GM23248 (cell line): ENCODE measurements around the gene CTNNA2. TPM values are rescaled to one million over a fixed set of nuclear protein-coding genes. Genes with fewer than 3 reads are reported as not detected.

Source experiments
- DNase-seq: peaks from one replicate; pipeline ENCODE4 v3.0.0-alpha.2; 2015
- H2AFZ ChIP-seq: fragments of 200-600 bp; sonication (generic); 2 replicates; pipeline ENCODE4 v1.6.1; 2016; ENCODE audit warnings: antibody characterized with exemption
- H3F3A ChIP-seq: fragments of 200-600 bp; sonication (generic); 2 replicates; pipeline ENCODE4 v1.6.1; 2016; ENCODE audit warnings: mild to moderate bottlenecking, antibody characterized with exemption, mixed run types; ENCODE audit not compliant: insufficient read depth
- H3K27ac ChIP-seq: fragments of 200-600 bp; sonication (generic); 2 replicates; pipeline ENCODE4 v1.5.1; 2016; ENCODE audit warnings: mild to moderate bottlenecking
- H3K27me3 ChIP-seq: fragments of 200-600 bp; sonication (generic); replicated peaks from 2 replicates; pipeline ENCODE4 v1.6.1; 2016; ENCODE audit warnings: mild to moderate bottlenecking; ENCODE audit not compliant: insufficient read depth
- H3K36me3 ChIP-seq: fragments of 200-600 bp; sonication (generic); 2 replicates; pipeline ENCODE4 v1.6.1; 2016; ENCODE audit warnings: low read depth, mild to moderate bottlenecking
- H3K4me1 ChIP-seq: fragments of 200-600 bp; sonication (generic); 2 replicates; pipeline ENCODE4 v1.6.1; 2016; ENCODE audit warnings: mild to moderate bottlenecking; ENCODE audit not compliant: insufficient read depth
- H3K4me2 ChIP-seq: fragments of 200-600 bp; sonication (generic); one replicate; pipeline ENCODE4 v1.6.1; 2016; ENCODE audit warnings: mild to moderate bottlenecking; ENCODE audit not compliant: unreplicated experiment
- H3K4me3 ChIP-seq: fragments of 200-600 bp; sonication (generic); 2 replicates; pipeline ENCODE4 v1.5.1; 2016; ENCODE audit warnings: mild to moderate bottlenecking
- H3K79me2 ChIP-seq: fragments of 200-600 bp; sonication (generic); 2 replicates; pipeline ENCODE4 v1.6.1; 2016; ENCODE audit warnings: mild to moderate bottlenecking; ENCODE audit not compliant: insufficient read depth
- H3K9ac ChIP-seq: fragments of 200-600 bp; sonication (generic); 2 replicates; pipeline ENCODE4 v1.6.1; 2016; ENCODE audit warnings: mild to moderate bottlenecking
- H3K9me2 ChIP-seq: fragments of 200-600 bp; sonication (generic); 2 replicates; pipeline ENCODE4 v1.6.1; 2016; ENCODE audit warnings: mixed run types, mild to moderate bottlenecking, moderate library complexity; ENCODE audit not compliant: insufficient read depth
- H3K9me3 ChIP-seq: fragments of 200-600 bp; sonication (generic); one replicate; pipeline ENCODE4 v1.6.1; 2017; ENCODE audit warnings: low read depth
- H4K20me1 ChIP-seq: fragments of 200-600 bp; sonication (generic); 2 replicates; pipeline ENCODE4 v1.6.0; 2016; ENCODE audit not compliant: insufficient read depth
- EZH2 ChIP-seq: fragments of 200-600 bp; sonication (generic); IDR thresholded peaks from 2 replicates; pipeline ENCODE4 v1.6.1; 2018; ENCODE audit warnings: antibody characterized with exemption, mild to moderate bottlenecking; ENCODE audit not compliant: insufficient read depth, poor library complexity, severe bottlenecking
- EZH2phosphoT487 ChIP-seq: fragments of 200-600 bp; sonication (generic); IDR thresholded peaks from 2 replicates; pipeline ENCODE4 v1.6.1; 2018; ENCODE audit warnings: antibody characterized with exemption, moderate library complexity, mild to moderate bottlenecking, low read depth; ENCODE audit not compliant: insufficient read depth
- WGBS, 2 experiments: methylation state at CpG; one replicate each; pipeline ENCODE4 v1.1.6; 2015 to 2017; ENCODE audit warnings: low lambda C conversion rate in 2 of 2, low coverage in 1 of 2; ENCODE audit errors: missing lambda C conversion rate in 2 of 2; 5-methylcytosine and 5-hydroxymethylcytosine counted together
- in situ Hi-C: fragments of 300-500 bp; cut with MboI; formaldehyde crosslinking; loops from 2 replicates; pipeline ENCODE4 v1.15.0; 2020
- polyA plus RNA-seq: library from polyadenylated mRNA; unstranded; fragments of >200 nt; fragmentation: Nextera tagmentation; extraction: Ambion mirVana; gene quantifications from 2 replicates; pipeline ENCODE4 v1.2.1, GENCODE V29; 2016
- total RNA-seq: library from RNA; depleted of rRNA; stranded (reverse); fragments of >200 nt; shearing (Covaris generic); gene quantifications from 2 replicates; pipeline ENCODE4 v1.2.3, GENCODE V29; 2014

The CTNNA2 gene
- total and polyA plus RNA-seq, 2 experiments from 2014 or later, result not detected

DNA sequence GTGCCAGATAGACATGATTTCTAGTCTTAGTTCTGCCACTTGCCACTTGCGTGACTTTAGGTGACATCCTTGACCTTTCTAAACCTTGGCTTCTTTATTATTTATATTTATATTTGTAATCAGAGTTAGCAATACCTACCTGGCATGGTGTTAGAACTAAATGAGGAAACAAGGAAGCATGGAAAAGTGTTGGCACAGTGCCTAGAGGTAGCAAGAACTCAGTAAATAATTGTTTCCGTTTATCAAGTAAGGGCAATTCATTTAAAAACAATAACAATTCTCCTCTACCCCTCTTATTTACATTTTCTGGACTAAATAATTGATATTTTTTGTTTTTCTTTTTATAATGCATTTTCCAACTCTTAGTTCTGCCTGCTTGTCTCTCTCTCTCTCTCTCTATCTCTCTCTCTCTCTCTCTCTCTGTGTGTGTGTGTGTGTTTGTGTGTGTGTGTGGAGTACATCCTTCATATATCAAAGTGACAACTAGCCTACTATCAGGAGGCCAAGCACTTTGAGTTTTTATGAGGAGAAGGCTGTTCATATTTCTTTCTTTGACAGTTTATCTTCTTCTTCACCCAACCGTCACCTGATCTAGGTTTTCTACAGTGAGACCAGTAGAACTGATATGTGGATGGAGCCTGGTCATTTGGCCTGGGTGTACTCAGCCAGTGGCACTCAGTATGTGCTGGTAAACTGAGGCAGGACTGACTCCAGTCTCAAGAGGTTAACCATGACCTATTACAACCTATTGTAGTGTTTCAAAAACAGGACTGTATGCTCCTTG, 657.2 kb downstream of the CTNNA2 start:
- H3K27ac ChIP-seq, result no peak overlapping the region
- TF ChIP-seq EZH2phosphoT487, result no peak
- no peak for TF ChIP-seq EZH2

DNA sequence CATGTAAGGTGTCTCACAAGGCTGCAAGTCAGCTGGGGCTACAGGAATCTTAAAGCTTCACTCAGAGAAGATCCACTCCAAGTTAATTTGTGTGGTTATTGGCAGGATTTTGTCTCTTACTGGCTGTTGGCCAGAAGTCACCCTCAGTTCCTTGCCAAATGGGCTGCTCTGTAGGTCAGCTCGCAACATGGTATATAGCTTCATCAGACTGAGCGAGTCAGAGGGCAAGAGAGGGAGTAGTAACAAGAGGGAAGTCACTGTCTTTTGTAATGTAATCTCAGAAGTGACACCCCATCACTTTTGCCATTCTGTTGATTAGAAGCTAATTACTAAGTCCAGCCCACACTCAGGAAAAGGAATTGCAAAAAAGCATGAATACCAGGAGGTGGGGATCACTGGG, 672.2 kb downstream of the CTNNA2 start:
- Histone ChIP-seq H3K9me2 (no peaks in the 10 kb centered on the region), H3K9me3 (no peaks in the 10 kb centered on the region), H3K27ac (no peak overlapping the region), H3K4me2 (no peak overlapping the region), H2AFZ (no peak overlapping the region), H3K9ac (no peak overlapping the region), H3K4me1 (no peaks in the 10 kb centered on the region), H4K20me1 (no peaks in the 10 kb centered on the region), H3K36me3 (no peaks in the 10 kb centered on the region), H3K27me3 (no peaks in the 10 kb centered on the region), H3K4me3 (no peak overlapping the region), H3F3A (no peaks in the 10 kb centered on the region), H3K79me2 (no peaks in the 10 kb centered on the region)
- in situ Hi-C loops, result no loop called here
- no peak for DNase-seq
- TF ChIP-seq EZH2phosphoT487 (no peak), EZH2 (no peak)
- 8 to 12% methylated on average over 2 of the region's 2 CpGs for WGBS, 2 experiments

More for the DNA sequence above, 657.2 kb downstream of the CTNNA2 start:
- H3K4me1 ChIP-seq, result no peaks in the 10 kb centered on the region
- no peaks in the 10 kb centered on the region for H3K9me3 ChIP-seq
- no peak overlapping the region for H3K4me2 ChIP-seq
- no peak for DNase-seq
- in situ Hi-C loops, result no loop called here
- H3K4me3 ChIP-seq, result no peak overlapping the region
- H3F3A ChIP-seq, result no peaks in the 10 kb centered on the region
- H2AFZ ChIP-seq, result no peak overlapping the region
- H3K9me2 ChIP-seq, result no peaks in the 10 kb centered on the region
- H3K27me3 ChIP-seq, result no peaks in the 10 kb centered on the region
- no peaks in the 10 kb centered on the region for H3K79me2 ChIP-seq
- no peaks in the 10 kb centered on the region for H4K20me1 ChIP-seq
- H3K36me3 ChIP-seq, result no peaks in the 10 kb centered on the region
- WGBS, 2 experiments, result 8 to 9% methylated on average over 3 of the region's 3 CpGs
- H3K9ac ChIP-seq, result no peak overlapping the region

DNA sequence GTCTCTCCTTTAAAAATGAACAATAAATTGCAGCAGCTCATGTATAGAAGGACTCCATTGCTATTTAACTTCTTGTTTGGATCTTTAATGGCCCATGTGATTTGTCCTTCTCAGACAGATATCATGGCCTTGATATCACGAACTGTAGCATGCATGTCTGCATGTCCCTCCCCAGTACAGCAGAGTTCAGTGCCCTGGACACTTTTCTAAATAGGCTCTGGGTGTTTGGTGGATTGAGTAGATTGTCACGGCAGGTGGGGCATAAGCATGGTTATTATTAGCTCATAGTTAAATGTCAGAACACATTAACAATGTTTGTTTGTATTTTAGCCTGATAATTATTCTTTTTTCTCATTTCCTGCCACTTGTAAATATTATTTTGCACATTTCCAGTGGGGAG, 673.4 kb downstream of the CTNNA2 start:
- Histone ChIP-seq H3K4me3 (no peak overlapping the region), H3K9me3 (no peaks in the 10 kb centered on the region), H3K4me1 (no peaks in the 10 kb centered on the region), H3K79me2 (no peaks in the 10 kb centered on the region), H3F3A (no peaks in the 10 kb centered on the region), H4K20me1 (no peaks in the 10 kb centered on the region), H3K9ac (no peak overlapping the region), H3K27me3 (no peaks in the 10 kb centered on the region), H3K9me2 (no peaks in the 10 kb centered on the region), H3K4me2 (no peak overlapping the region), H3K36me3 (no peaks in the 10 kb centered on the region), H2AFZ (no peak overlapping the region), H3K27ac (no peak overlapping the region)
- 6 to 12% methylated on average over 2 of the region's 2 CpGs for WGBS, 2 experiments
- in situ Hi-C loops, result no loop called here
- TF ChIP-seq EZH2phosphoT487 (no peak), EZH2 (no peak)
- DNase-seq, result no peak

DNA sequence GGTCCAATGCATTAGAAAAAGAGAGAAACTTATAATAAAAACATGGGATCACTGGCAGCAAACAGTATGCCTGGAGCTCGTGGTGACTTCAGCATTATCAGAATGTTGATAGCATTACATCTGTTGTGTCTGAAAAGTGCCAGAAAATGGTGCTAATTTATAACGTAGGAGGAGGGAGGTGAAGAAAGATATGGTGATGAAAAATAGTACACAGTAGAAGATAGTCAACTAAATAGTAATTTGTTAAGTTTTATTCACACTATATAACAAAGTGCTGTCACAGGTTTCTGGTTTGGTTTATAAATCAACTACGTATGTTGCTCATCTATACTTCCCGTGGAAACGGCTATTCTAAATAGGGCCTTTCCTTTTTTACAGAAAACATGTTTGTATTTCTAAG, 674.3 kb downstream of the CTNNA2 start:
- no peak overlapping the region for H3K27ac ChIP-seq
- no peak overlapping the region for H3K9ac ChIP-seq
- H3F3A ChIP-seq, result no peaks in the 10 kb centered on the region
- H3K9me3 ChIP-seq, result no peaks in the 10 kb centered on the region
- H3K4me2 ChIP-seq, result no peak overlapping the region
- H2AFZ ChIP-seq, result no peak overlapping the region
- H3K79me2 ChIP-seq, result no peaks in the 10 kb centered on the region
- H3K4me1 ChIP-seq, result no peaks in the 10 kb centered on the region
- TF ChIP-seq EZH2 (no peak), EZH2phosphoT487 (no peak)
- H3K9me2 ChIP-seq, result no peaks in the 10 kb centered on the region
- in situ Hi-C loops, result no loop called here
- no peaks in the 10 kb centered on the region for H4K20me1 ChIP-seq
- no peaks in the 10 kb centered on the region for H3K27me3 ChIP-seq
- no peak for DNase-seq
- WGBS, 2 experiments, result 13 to 24% methylated on average over 5 of the region's 5 CpGs
- no peak overlapping the region for H3K4me3 ChIP-seq
- H3K36me3 ChIP-seq, result no peaks in the 10 kb centered on the region
